ENCODE results near the gene SNTA1. TPM values are rescaled to one million over a fixed set of nuclear protein-coding genes. Genes with fewer than 3 reads are reported as not detected.

The SNTA1 gene
- total and polyA plus RNA-seq, 2 experiments from 2014 or later, result 24.6 to 28.0 TPM

- WGBS (ENCODE audit: low lambda C conversion rate, missing lambda C conversion rate), result 100% methylated on average over 1 of the region's 1 CpG
- peaks cover 1% of the 10 kb centered on the region for H3K4me1 ChIP-seq (ENCODE audit: insufficient read depth)
- no peak overlapping the region for H2AFZ ChIP-seq
- peaks cover 6% of the 10 kb centered on the region for H3K79me2 ChIP-seq
- H3K27me3 ChIP-seq, result no peaks in the 10 kb centered on the region
- no peak for DNase-seq (ENCODE audit: low spot score)
- H3K9me3 ChIP-seq (ENCODE audit: low read depth), result no peaks in the 10 kb centered on the region
- no peaks in the 10 kb centered on the region for H3K9me2 ChIP-seq (replicated peaks; ENCODE audit: insufficient read depth)
- no peak overlapping the region for H3K4me3 ChIP-seq
- TF ChIP-seq EZH2 (IDR thresholded peaks at IDR 0.05; ENCODE audit: borderline replicate concordance) (no peak), CTCF (IDR thresholded peaks at IDR 0.05; ENCODE audit: poor library complexity) (no peak), EZH2phosphoT487 (IDR thresholded peaks at IDR 0.05; ENCODE audit: low read depth, severe bottlenecking, unreplicated experiment) (no peak)
- H3K27ac ChIP-seq, result no peak overlapping the region
- H3K4me2 ChIP-seq, result no peak overlapping the region
- H4K20me1 ChIP-seq (ENCODE audit: insufficient read depth, poor library complexity, severe bottlenecking), result no peaks in the 10 kb centered on the region
- no peaks in the 10 kb centered on the region for H3K36me3 ChIP-seq (replicated peaks; ENCODE audit: insufficient read depth, low read depth)
These were observed 36.3 kb downstream of the SNTA1 start for GRCh38 chr20:33407251-33407650.

DNA sequence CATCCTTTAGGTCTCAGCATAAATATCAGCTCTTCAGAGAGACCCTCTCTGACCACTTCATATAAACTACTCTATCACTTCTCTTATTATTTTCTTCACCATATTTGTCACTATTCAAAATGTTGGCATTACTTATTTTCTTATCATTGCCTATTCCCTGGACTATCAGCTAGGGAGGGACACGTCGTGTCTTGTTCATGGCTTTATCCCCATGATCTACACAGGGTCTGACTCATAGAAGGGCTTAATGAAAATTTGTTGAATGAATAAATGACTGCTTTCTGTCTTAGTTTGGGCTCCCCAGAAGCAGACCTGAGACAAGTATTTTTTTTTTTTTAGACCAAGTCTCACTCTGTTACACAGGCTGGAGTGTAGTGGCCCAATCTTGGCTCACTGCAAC is 39.3 kb downstream of the SNTA1 start:
- Histone ChIP-seq H3K4me1 (ENCODE audit: insufficient read depth) (peaks cover 15% of the 10 kb centered on the region), H3K4me2 (no peak overlapping the region), H3K4me3 (no peak overlapping the region), H4K20me1 (ENCODE audit: insufficient read depth, poor library complexity, severe bottlenecking) (no peaks in the 10 kb centered on the region), H3K27ac (no peak overlapping the region), H3K9me2 (replicated peaks; ENCODE audit: insufficient read depth) (no peaks in the 10 kb centered on the region), H3K27me3 (no peaks in the 10 kb centered on the region), H3K36me3 (replicated peaks; ENCODE audit: insufficient read depth, low read depth) (no peaks in the 10 kb centered on the region), H3K9me3 (ENCODE audit: low read depth) (no peaks in the 10 kb centered on the region), H2AFZ (no peak overlapping the region), H3K79me2 (peaks cover 30% of the 10 kb centered on the region)
- 86% methylated on average over 2 of the region's 2 CpGs for WGBS (ENCODE audit: low lambda C conversion rate, missing lambda C conversion rate)
- TF ChIP-seq EZH2 (IDR thresholded peaks at IDR 0.05; ENCODE audit: borderline replicate concordance) (no peak), CTCF (IDR thresholded peaks at IDR 0.05; ENCODE audit: poor library complexity) (no peak), EZH2phosphoT487 (IDR thresholded peaks at IDR 0.05; ENCODE audit: low read depth, severe bottlenecking, unreplicated experiment) (no peak)
- no peak for DNase-seq (ENCODE audit: low spot score)

- 61% methylated on average over 8 of the region's 8 CpGs for WGBS (ENCODE audit: low lambda C conversion rate, missing lambda C conversion rate)
- H3K9me3 ChIP-seq (ENCODE audit: low read depth), result no peaks in the 10 kb centered on the region
- no peaks in the 10 kb centered on the region for H3K9me2 ChIP-seq (replicated peaks; ENCODE audit: insufficient read depth)
- H4K20me1 ChIP-seq (ENCODE audit: insufficient read depth, poor library complexity, severe bottlenecking), result no peaks in the 10 kb centered on the region
- peak overlapping the region; percentile 88 for H2AFZ ChIP-seq
- no peak for DNase-seq (ENCODE audit: low spot score)
- H3K4me2 ChIP-seq, result peak overlapping the region; percentile 76
- H3K79me2 ChIP-seq, result peaks cover 53% of the 10 kb centered on the region
- no peaks in the 10 kb centered on the region for H3K36me3 ChIP-seq (replicated peaks; ENCODE audit: insufficient read depth, low read depth)
- no peak overlapping the region for H3K27ac ChIP-seq
- H3K27me3 ChIP-seq, result no peaks in the 10 kb centered on the region
- TF ChIP-seq CTCF (IDR thresholded peaks at IDR 0.05; ENCODE audit: poor library complexity), result no peak
- no peak for TF ChIP-seq EZH2 (IDR thresholded peaks at IDR 0.05; ENCODE audit: borderline replicate concordance)
- TF ChIP-seq EZH2phosphoT487 (IDR thresholded peaks at IDR 0.05; ENCODE audit: low read depth, severe bottlenecking, unreplicated experiment), result no peak
- H3K4me1 ChIP-seq (ENCODE audit: insufficient read depth), result peaks cover 15% of the 10 kb centered on the region
- H3K4me3 ChIP-seq, result peak overlapping the region; percentile 91
These were observed 41.6 kb downstream of the SNTA1 start for GRCh38 chr20:33401921-33402369.
